Measurements from ENCODE around the gene GFRA1.

Gene GFRA1

GRCh38 chr10:116216676-116217075 lies 56.3 kb downstream of the GFRA1 start:
- Histone ChIP-seq H3K9ac (ENCODE audit: low read length) (no peak overlapping the region), H2AFZ (ENCODE audit: low read depth, low read length, severe bottlenecking) (no peak overlapping the region), H4K20me1 (ENCODE audit: low read depth, low read length) (no peaks in the 10 kb centered on the region), H3K36me3 (ENCODE audit: low read length) (no peaks in the 10 kb centered on the region), H3F3A (ENCODE audit: insufficient read depth) (no peaks in the 10 kb centered on the region), H3K27ac (ENCODE audit: low read depth, low read length) (no peak overlapping the region), H3K27me3 (ENCODE audit: low read length) (no peaks in the 10 kb centered on the region), H3K4me2 (ENCODE audit: low read depth, low read length, poor library complexity, severe bottlenecking) (no peak overlapping the region), H3K79me2 (ENCODE audit: insufficient read depth, low read length) (no peaks in the 10 kb centered on the region), H3K4me3 (ENCODE audit: insufficient read depth, low read length, poor library complexity, severe bottlenecking) (no peak overlapping the region), H3K9me2 (replicated peaks; ENCODE audit: insufficient read depth, low read length) (no peaks in the 10 kb centered on the region), H3K9me3 (ENCODE audit: insufficient read depth, low read length) (no peaks in the 10 kb centered on the region)
- TF ChIP-seq EZH2phosphoT487 (conservative IDR thresholded peaks at IDR 0.05; ENCODE audit: low read length) = no peak
- TF ChIP-seq CTCF (IDR thresholded peaks at IDR 0.05; ENCODE audit: insufficient read depth, low read length, poor library complexity, severe bottlenecking) = no peak

- no peaks in the 10 kb centered on the region for H3K27me3 ChIP-seq (ENCODE audit: low read length)
- TF ChIP-seq CTCF (IDR thresholded peaks at IDR 0.05; ENCODE audit: insufficient read depth, low read length, poor library complexity, severe bottlenecking) = no peak
- TF ChIP-seq EZH2phosphoT487 (conservative IDR thresholded peaks at IDR 0.05; ENCODE audit: low read length) = no peak
Measured at GRCh38 chr10:116215651-116216050, 57.4 kb downstream of the GFRA1 start.

GRCh38 chr10:116211682-116212081 lies 61.3 kb downstream of the GFRA1 start:
- TF ChIP-seq EZH2phosphoT487 (conservative IDR thresholded peaks at IDR 0.05; ENCODE audit: low read length) (no peak), CTCF (IDR thresholded peaks at IDR 0.05; ENCODE audit: insufficient read depth, low read length, poor library complexity, severe bottlenecking) (no peak)
- H3K27me3 ChIP-seq (ENCODE audit: low read length) = no peaks in the 10 kb centered on the region
- no peak overlapping the region for H3K4me2 ChIP-seq (ENCODE audit: low read depth, low read length, poor library complexity, severe bottlenecking)
- no peak overlapping the region for H2AFZ ChIP-seq (ENCODE audit: low read depth, low read length, severe bottlenecking)
- no peaks in the 10 kb centered on the region for H3K9me2 ChIP-seq (replicated peaks; ENCODE audit: insufficient read depth, low read length)
- H4K20me1 ChIP-seq (ENCODE audit: low read depth, low read length) = no peaks in the 10 kb centered on the region
- H3K9ac ChIP-seq (ENCODE audit: low read length) = no peak overlapping the region
- H3F3A ChIP-seq (ENCODE audit: insufficient read depth) = no peaks in the 10 kb centered on the region
- H3K79me2 ChIP-seq (ENCODE audit: insufficient read depth, low read length) = no peaks in the 10 kb centered on the region
- H3K36me3 ChIP-seq (ENCODE audit: low read length) = no peaks in the 10 kb centered on the region
- no peaks in the 10 kb centered on the region for H3K9me3 ChIP-seq (ENCODE audit: insufficient read depth, low read length)
- H3K27ac ChIP-seq (ENCODE audit: low read depth, low read length) = no peak overlapping the region
- no peak overlapping the region for H3K4me3 ChIP-seq (ENCODE audit: insufficient read depth, low read length, poor library complexity, severe bottlenecking)

More at GRCh38 chr10:116215651-116216050, 57.4 kb downstream of the GFRA1 start:
- Histone ChIP-seq H3K36me3 (ENCODE audit: low read length) (no peaks in the 10 kb centered on the region), H3K4me2 (ENCODE audit: low read depth, low read length, poor library complexity, severe bottlenecking) (no peak overlapping the region), H3K9ac (ENCODE audit: low read length) (no peak overlapping the region), H4K20me1 (ENCODE audit: low read depth, low read length) (no peaks in the 10 kb centered on the region), H3K9me2 (replicated peaks; ENCODE audit: insufficient read depth, low read length) (no peaks in the 10 kb centered on the region), H3K27ac (ENCODE audit: low read depth, low read length) (no peak overlapping the region), H3K4me3 (ENCODE audit: insufficient read depth, low read length, poor library complexity, severe bottlenecking) (no peak overlapping the region), H3K79me2 (ENCODE audit: insufficient read depth, low read length) (no peaks in the 10 kb centered on the region), H2AFZ (ENCODE audit: low read depth, low read length, severe bottlenecking) (no peak overlapping the region), H3F3A (ENCODE audit: insufficient read depth) (no peaks in the 10 kb centered on the region), H3K9me3 (ENCODE audit: insufficient read depth, low read length) (no peaks in the 10 kb centered on the region)
